Measurements from ENCODE around the gene PRDM9. TPM values are rescaled to one million over a fixed set of nuclear protein-coding genes. Genes with fewer than 3 reads are reported as not detected.

The PRDM9 gene
- total RNA-seq, 1 donor from 2014 or later = not detected

DNA sequence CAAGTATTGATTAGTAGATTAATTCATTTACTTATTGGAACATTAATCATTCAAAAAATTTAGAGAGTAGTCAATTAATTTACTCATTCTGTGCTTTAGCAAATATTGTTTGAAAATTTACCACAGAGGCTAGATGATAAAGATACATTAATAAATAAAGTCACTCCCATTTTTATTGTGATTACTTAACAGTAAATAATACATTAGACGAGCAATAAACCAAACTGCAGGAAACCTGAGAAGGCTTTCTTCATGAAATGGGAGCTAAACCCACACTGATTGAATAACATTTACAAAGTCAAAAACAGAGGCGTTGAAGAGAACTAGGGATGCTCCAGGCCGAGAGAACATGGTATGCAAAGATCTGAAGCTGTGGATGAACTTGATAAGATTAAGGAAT lies 38.8 kb upstream of the PRDM9 start:
- TF ChIP-seq POLR2AphosphoS5 (IDR thresholded peaks at IDR 0.05; ENCODE audit: insufficient read depth in 1 of 2, low read depth in 1 of 2) = no peak
- no peak for TF ChIP-seq POLR2A (IDR thresholded peaks at IDR 0.05)
- TF ChIP-seq CTCF (IDR thresholded peaks at IDR 0.05) = no peak
- H3K27me3 ChIP-seq = no peaks in the 10 kb centered on the region

DNA sequence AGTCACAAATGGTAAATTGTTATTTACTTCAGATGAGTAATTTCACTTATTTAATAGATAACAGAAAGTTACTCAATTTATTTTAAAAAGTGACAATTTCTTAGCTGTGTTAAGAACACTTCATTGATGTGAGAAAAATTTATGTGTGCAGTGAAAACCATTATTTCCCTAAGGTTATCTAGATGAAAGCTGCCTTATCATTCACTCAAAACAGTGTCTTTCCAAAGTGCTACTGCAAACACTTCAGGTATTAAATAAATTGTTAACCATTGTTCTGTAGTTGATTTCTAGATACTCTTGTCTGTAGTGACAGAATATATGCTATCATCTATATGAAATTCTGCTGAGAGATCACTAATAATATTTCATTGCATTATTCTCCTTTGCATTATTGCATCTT lies 33.5 kb upstream of the PRDM9 start:
- H3K36me3 ChIP-seq = no peaks in the 10 kb centered on the region
- H3K4me1 ChIP-seq = no peaks in the 10 kb centered on the region
- H3K27ac ChIP-seq = no peak overlapping the region
- H3K9me3 ChIP-seq = no peaks in the 10 kb centered on the region
- TF ChIP-seq POLR2AphosphoS5 (IDR thresholded peaks at IDR 0.05; ENCODE audit: insufficient read depth in 1 of 2, low read depth in 1 of 2) = no peak
- TF ChIP-seq CTCF (IDR thresholded peaks at IDR 0.05) = no peak
- no peak for TF ChIP-seq POLR2A (IDR thresholded peaks at IDR 0.05)
- no peak overlapping the region for H3K4me3 ChIP-seq
- DNase-seq (ENCODE audit: extremely low spot score in 2 of 2) = no peak
- intact Hi-C loops (cut with DNase I) = no loop called here
- no peaks in the 10 kb centered on the region for H3K27me3 ChIP-seq

More for the DNA sequence above, 38.8 kb upstream of the PRDM9 start:
- DNase-seq (ENCODE audit: extremely low spot score in 2 of 2) = no peak
- intact Hi-C loops (cut with DNase I) = no loop called here
- no peak overlapping the region for H3K27ac ChIP-seq
- H3K9me3 ChIP-seq = no peaks in the 10 kb centered on the region
- no peak overlapping the region for H3K4me3 ChIP-seq
- no peaks in the 10 kb centered on the region for H3K4me1 ChIP-seq
- no peaks in the 10 kb centered on the region for H3K36me3 ChIP-seq

DNA sequence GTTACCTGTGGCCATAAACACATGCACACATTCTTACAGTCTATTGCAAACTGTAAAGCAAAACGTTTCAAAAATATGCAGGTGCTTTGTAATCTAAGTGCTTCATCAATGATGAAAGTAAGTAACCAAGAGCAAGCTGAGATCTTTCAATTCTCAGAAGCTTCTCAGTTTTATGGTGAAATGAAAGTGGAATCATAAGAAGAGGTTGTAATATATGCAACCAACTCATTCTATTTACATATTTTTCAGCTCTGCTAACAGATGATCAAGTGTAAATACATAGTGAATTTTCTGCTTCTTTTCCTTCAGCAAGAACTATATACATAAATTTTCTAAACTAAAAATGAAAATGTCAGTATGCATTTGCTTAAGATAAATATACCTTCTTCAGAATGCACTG lies 33.1 kb upstream of the PRDM9 start:
- H3K36me3 ChIP-seq = no peaks in the 10 kb centered on the region
- H3K27ac ChIP-seq = no peak overlapping the region
- no peak for DNase-seq (ENCODE audit: extremely low spot score in 2 of 2)
- TF ChIP-seq POLR2AphosphoS5 (IDR thresholded peaks at IDR 0.05; ENCODE audit: insufficient read depth in 1 of 2, low read depth in 1 of 2) = no peak
- TF ChIP-seq POLR2A (IDR thresholded peaks at IDR 0.05) = no peak
- TF ChIP-seq CTCF (IDR thresholded peaks at IDR 0.05) = no peak
- H3K4me3 ChIP-seq = no peak overlapping the region
- intact Hi-C loops (cut with DNase I) = no loop called here
- no peaks in the 10 kb centered on the region for H3K9me3 ChIP-seq
- H3K4me1 ChIP-seq = no peaks in the 10 kb centered on the region
- H3K27me3 ChIP-seq = no peaks in the 10 kb centered on the region

DNA sequence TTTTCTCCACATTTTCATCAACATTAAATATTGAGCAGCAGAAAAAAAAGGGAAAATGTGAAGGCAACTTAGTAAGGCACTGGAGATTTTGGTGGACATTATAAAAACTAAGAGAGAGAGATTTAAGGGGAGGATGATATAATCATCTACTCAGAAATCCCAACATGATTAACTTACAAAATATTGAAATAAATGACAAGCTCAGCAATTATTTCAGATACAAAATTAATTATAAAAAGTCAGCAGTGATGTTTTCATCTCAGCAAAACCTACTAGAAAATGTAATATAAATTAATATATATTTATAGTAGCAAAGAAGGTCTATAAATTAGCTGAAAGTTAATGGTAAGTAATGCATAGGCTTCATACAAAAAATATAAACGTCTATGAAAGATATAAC lies 30.8 kb upstream of the PRDM9 start:
- Histone ChIP-seq H3K9me3 (no peaks in the 10 kb centered on the region), H3K36me3 (no peaks in the 10 kb centered on the region), H3K4me1 (no peaks in the 10 kb centered on the region), H3K27me3 (no peaks in the 10 kb centered on the region), H3K4me3 (no peak overlapping the region), H3K27ac (no peak overlapping the region)
- TF ChIP-seq CTCF (IDR thresholded peaks at IDR 0.05) (no peak), POLR2AphosphoS5 (IDR thresholded peaks at IDR 0.05; ENCODE audit: insufficient read depth in 1 of 2, low read depth in 1 of 2) (no peak), POLR2A (IDR thresholded peaks at IDR 0.05) (no peak)
- intact Hi-C loops (cut with DNase I) = no loop called here
- DNase-seq (ENCODE audit: extremely low spot score in 2 of 2) = no peak

DNA sequence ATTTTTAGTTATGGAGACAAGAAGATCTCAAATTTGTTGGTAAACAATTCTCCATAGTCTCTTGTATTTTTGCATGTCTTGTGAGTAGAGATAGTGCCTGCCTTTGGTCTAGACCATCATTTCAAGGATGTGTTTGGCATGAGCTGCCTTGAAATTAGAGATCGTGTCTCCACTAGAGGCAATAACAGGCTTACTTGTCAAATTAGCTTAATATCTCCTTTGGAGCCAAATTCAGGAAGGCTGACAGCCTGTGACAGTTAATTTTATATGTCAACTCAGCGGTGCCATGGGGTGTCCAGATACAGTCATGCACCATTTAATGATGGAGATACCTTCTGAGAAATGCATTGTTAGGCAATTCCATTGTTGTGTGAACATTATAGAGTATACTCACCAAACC lies 24.8 kb upstream of the PRDM9 start:
- Histone ChIP-seq H3K27me3 (no peaks in the 10 kb centered on the region), H3K9me3 (no peaks in the 10 kb centered on the region), H3K4me1 (no peaks in the 10 kb centered on the region), H3K27ac (no peak overlapping the region), H3K4me3 (no peak overlapping the region), H3K36me3 (no peaks in the 10 kb centered on the region)
- no peak for DNase-seq (ENCODE audit: extremely low spot score in 2 of 2)
- intact Hi-C loops (cut with DNase I) = no loop called here
- no peak for TF ChIP-seq POLR2A (IDR thresholded peaks at IDR 0.05)
- TF ChIP-seq CTCF (IDR thresholded peaks at IDR 0.05) = no peak
- no peak for TF ChIP-seq POLR2AphosphoS5 (IDR thresholded peaks at IDR 0.05; ENCODE audit: insufficient read depth in 1 of 2, low read depth in 1 of 2)
